Lung (tissue), 12 donors: ENCODE results near the gene LAMC3. TPM values are rescaled to one million over a fixed set of nuclear protein-coding genes. Genes with fewer than 3 reads are reported as not detected.

ENCODE experiments used
- ATAC-seq: fragments of 200-7000 bp; cut with Tn5 transposase; one replicate; pipeline ENCODE4 v1.9.1; 2020; ENCODE audit warnings: moderate number of reproducible peaks; ENCODE audit not compliant: insufficient read depth, low FRiP score
- DNase-seq, 3 donors: peaks; one replicate each; pipeline ENCODE4 v3.0.0-alpha.2; 2013 to 2017
- H3K27ac ChIP-seq, 2 donors: one replicate each; pipeline ENCODE4 v1.5.1; 2013; ENCODE audit warnings: mild to moderate bottlenecking in 2 of 2, moderate library complexity in 2 of 2, control low read depth in 1 of 2, inconsistent platforms in 1 of 2, low read depth in 1 of 2, low read length in 1 of 2
- H3K27me3 ChIP-seq, 3 donors: one replicate each; pipeline ENCODE4 v1.5.1; 2013; ENCODE audit warnings: low read length in 2 of 3; ENCODE audit not compliant: control insufficient read depth in 3 of 3, insufficient read depth in 3 of 3
- H3K36me3 ChIP-seq, 4 donors: one replicate each; pipeline ENCODE4 v1.5.1; 2013; ENCODE audit warnings: low read length in 4 of 4, mild to moderate bottlenecking in 1 of 4, moderate library complexity in 1 of 4; ENCODE audit not compliant: control insufficient read depth in 4 of 4, insufficient read depth in 4 of 4
- H3K4me1 ChIP-seq, 5 donors: one replicate each; pipeline ENCODE4 v1.5.1; 2013; ENCODE audit warnings: low read length in 5 of 5, mild to moderate bottlenecking in 2 of 5, moderate library complexity in 1 of 5; ENCODE audit not compliant: control insufficient read depth in 5 of 5, insufficient read depth in 5 of 5
- H3K4me3 ChIP-seq: one replicate; pipeline ENCODE4 v1.5.1; 2013; ENCODE audit warnings: mild to moderate bottlenecking, control low read depth, moderate library complexity
- H3K9ac ChIP-seq, 2 donors: one replicate each; pipeline ENCODE4 v1.5.1; 2013; ENCODE audit warnings: low read length in 2 of 2, control low read depth in 1 of 2; ENCODE audit not compliant: insufficient read depth in 1 of 2
- H3K9me3 ChIP-seq, 4 donors: one replicate each; pipeline ENCODE4 v1.5.1; 2013; ENCODE audit warnings: low read length in 3 of 4, mild to moderate bottlenecking in 1 of 4, moderate library complexity in 1 of 4; ENCODE audit not compliant: control insufficient read depth in 4 of 4, insufficient read depth in 3 of 4
- CTCF ChIP-seq: IDR thresholded peaks from 2 replicates; pipeline ENCODE4 v1.5.1; 2012; ENCODE audit warnings: mild to moderate bottlenecking; ENCODE audit errors: control extremely low read depth, extremely low read depth
- WGBS, 2 donors: extraction: QIAGEN DNeasy Blood & Tissue Kit; methylation state at CpG; one replicate each; pipeline ENCODE4 v1.1.7; 2013; 5-methylcytosine and 5-hydroxymethylcytosine counted together
- polyA plus RNA-seq, 2 donors: library from polyadenylated mRNA; stranded (reverse); fragments of 200-250 nt; gene quantifications; one replicate each; pipeline ENCODE4 v1.2.1, GENCODE V29; 2013
- total RNA-seq, 2 donors: library from RNA; depleted of rRNA in 1 of 2; stranded (reverse); fragments of >200 nt in 1 of 2; gene quantifications; one replicate each; pipeline ENCODE4 v1.2.1, GENCODE V29; 2014 to 2021
- donor health status: control.
- donor health status: control.
- donor health status: Bipolar disorder and iron deficiency.
- donor health status: healthy.
- donor health status: DM: yes; HTN: yes; CAD: no.

The LAMC3 gene
- total and polyA plus RNA-seq, 4 donors: 10.5 to 24.3 (median 14.1) TPM

- Histone ChIP-seq H3K4me1 (no peaks in the 10 kb centered on the region), H3K9me3 (no peaks in the 10 kb centered on the region), H3K36me3 (no peaks in the 10 kb centered on the region), H3K27me3 (peaks cover 0 to 7% (median 0%) of the 10 kb centered on the region in 3 donors), H3K27ac (no peak overlapping the region), H3K9ac (no peak overlapping the region), H3K4me3 (no peak overlapping the region)
- no peak for TF ChIP-seq CTCF
- 87 to 88% methylated on average over 6 of the region's 6 CpGs for WGBS, 2 donors
- DNase-seq (no peak), ATAC-seq (no peak)
Observed at GRCh38 chr9:130985029-130985428, 23.9 kb upstream of the LAMC3 start.

- no peak overlapping the region for H3K9ac ChIP-seq
- no peaks in the 10 kb centered on the region for H3K4me1 ChIP-seq
- peaks cover 0 to 11% (median 0%) of the 10 kb centered on the region in 3 donors for H3K27me3 ChIP-seq
- no peak for TF ChIP-seq CTCF
- DNase-seq (no peak), ATAC-seq (no peak)
- H3K27ac ChIP-seq: no peak overlapping the region
- H3K4me3 ChIP-seq: no peak overlapping the region
- H3K36me3 ChIP-seq: no peaks in the 10 kb centered on the region
- no peaks in the 10 kb centered on the region for H3K9me3 ChIP-seq
- WGBS, 2 donors: 79 to 80% methylated on average over 5 of the region's 5 CpGs
Observed at GRCh38 chr9:130985606-130986162, 23.3 kb upstream of the LAMC3 start.

- Histone ChIP-seq H3K4me1 (peaks cover 0 to 4% (median 0%) of the 10 kb centered on the region in 5 donors), H3K4me3 (no peak overlapping the region), H3K9ac (no peak overlapping the region), H3K27ac (no peak overlapping the region), H3K27me3 (peaks cover 0 to 13% (median 0%) of the 10 kb centered on the region in 3 donors), H3K9me3 (no peaks in the 10 kb centered on the region), H3K36me3 (no peaks in the 10 kb centered on the region)
- no peak for DNase-seq
- no peak for TF ChIP-seq CTCF
- no peak for ATAC-seq
- 62 to 72% methylated on average over 24 of the region's 24 CpGs for WGBS, 2 donors
Observed at GRCh38 chr9:130986356-130986965, 22.5 kb upstream of the LAMC3 start.
